Activated CD4-positive, alpha-beta T cell treated with anti-CD3 and anti-CD28 coated beads, Interleukin-2, Interleukin-6, amounts not matched to agents 100 ng/mL and 50 ng/mL, durations not matched to agents 16 hours and 8 hours (primary cell): ENCODE data around the gene MGST3.
"Not testable (repeated sequence)": the region's sequence is repeated elsewhere in the genome, so short reads cannot be mapped to it uniquely, and the experiment has no call there.

Experiments used
- DNase-seq: peaks from one replicate; pipeline ENCODE4 v3.0.0-alpha.2; 2020

Gene MGST3

GRCh38 chr1:165701922-165702321 is 70.9 kb downstream of the MGST3 start:
- DNase-seq: not testable (repeated sequence)

- no peak for DNase-seq
Measured at GRCh38 chr1:165703648-165704047, 72.6 kb downstream of the MGST3 start.
